GM21360 (cell line): Measurements from ENCODE around the gene ZBTB7C.

Experiments used
- ATAC-seq: cut with Tn5 transposase; IDR thresholded peaks from one replicate; pipeline ENCODE4 v1.9.1; 2021; ENCODE audit warnings: mild to moderate bottlenecking, moderate library complexity; ENCODE audit not compliant: unreplicated experiment

ZBTB7C gene

GRCh38 chr18:48355276-48356115 is 53.7 kb downstream of the ZBTB7C start:
- ATAC-seq: no peak

- no peak for ATAC-seq
These were observed 54.4 kb downstream of the ZBTB7C start for GRCh38 chr18:48354746-48355260.

- no peak for ATAC-seq
These were observed 57.0 kb downstream of the ZBTB7C start for GRCh38 chr18:48352051-48352755.

GRCh38 chr18:48351216-48352050 is 57.8 kb downstream of the ZBTB7C start:
- no peak for ATAC-seq

GRCh38 chr18:48348739-48349138 is 60.4 kb downstream of the ZBTB7C start:
- no peak for ATAC-seq

GRCh38 chr18:48347756-48348326 is 61.3 kb downstream of the ZBTB7C start:
- ATAC-seq: no peak

GRCh38 chr18:48345596-48345995 is 63.6 kb downstream of the ZBTB7C start:
- no peak for ATAC-seq

GRCh38 chr18:48342581-48342980 is 66.6 kb downstream of the ZBTB7C start:
- no peak for ATAC-seq

GRCh38 chr18:48342125-48342524 is 67.1 kb downstream of the ZBTB7C start:
- no peak for ATAC-seq

- ATAC-seq: no peak
These were observed 68.6 kb downstream of the ZBTB7C start for GRCh38 chr18:48340560-48340959.

- no peak for ATAC-seq
These were observed 69.5 kb downstream of the ZBTB7C start for GRCh38 chr18:48339692-48340091.

GRCh38 chr18:48338915-48339314 is 70.3 kb downstream of the ZBTB7C start:
- ATAC-seq: no peak

- ATAC-seq: no peak
These were observed 72.1 kb downstream of the ZBTB7C start for GRCh38 chr18:48337053-48337452.

GRCh38 chr18:48336332-48336731 is 72.9 kb downstream of the ZBTB7C start:
- ATAC-seq: no peak

- ATAC-seq: no peak
These were observed 73.4 kb downstream of the ZBTB7C start for GRCh38 chr18:48335829-48336228.

GRCh38 chr18:48334845-48335244 is 74.3 kb downstream of the ZBTB7C start:
- ATAC-seq: no peak

- ATAC-seq: no peak
These were observed 75.6 kb downstream of the ZBTB7C start for GRCh38 chr18:48333563-48333962.

GRCh38 chr18:48330016-48330991 is 78.9 kb downstream of the ZBTB7C start:
- ATAC-seq: no peak

GRCh38 chr18:48328473-48329210 is 80.5 kb downstream of the ZBTB7C start:
- no peak for ATAC-seq
